Osteoblast (primary cell): ENCODE data around the gene C6. TPM values are rescaled to one million over a fixed set of nuclear protein-coding genes. Genes with fewer than 3 reads are reported as not detected.
"Not testable (repeated sequence)": the region's sequence is repeated elsewhere in the genome, so short reads cannot be mapped to it uniquely, and the experiment has no call there.

Experiments used
- DNase-seq: peaks from one replicate; pipeline ENCODE4 v3.0.0; 2011; ENCODE audit warnings: low spot score, mixed read lengths; ENCODE audit not compliant: insufficient read length; ENCODE audit errors: missing footprints
- H2AFZ ChIP-seq: 2 replicates; pipeline ENCODE4 v1.6.0; 2011; ENCODE audit warnings: mild to moderate bottlenecking, low read length
- H3K27ac ChIP-seq: 2 replicates; pipeline ENCODE4 v1.5.1; 2011; ENCODE audit warnings: mild to moderate bottlenecking, low read depth, low read length, moderate library complexity
- H3K27me3 ChIP-seq: 2 replicates; pipeline ENCODE4 v1.6.0; 2012; ENCODE audit warnings: mild to moderate bottlenecking, control low read depth, inconsistent platforms, low read length, moderate library complexity; ENCODE audit not compliant: insufficient read depth
- H3K36me3 ChIP-seq: 2 replicates; pipeline ENCODE4 v1.5.1; 2011; ENCODE audit warnings: mild to moderate bottlenecking, low read length, control low read depth, moderate library complexity; ENCODE audit not compliant: insufficient read depth
- H3K4me1 ChIP-seq: 2 replicates; pipeline ENCODE4 v1.5.1; 2011; ENCODE audit warnings: mild to moderate bottlenecking, low read length, control low read depth, moderate library complexity; ENCODE audit not compliant: insufficient read depth
- H3K4me2 ChIP-seq: 2 replicates; pipeline ENCODE4 v1.6.0; 2011; ENCODE audit warnings: mild to moderate bottlenecking, low read length; ENCODE audit not compliant: insufficient read depth
- H3K4me3 ChIP-seq: fragments of 200-600 bp; sonication (generic); 3 replicates; pipeline ENCODE4 v1.5.1; 2012; ENCODE audit warnings: mild to moderate bottlenecking, low read length, inconsistent platforms; ENCODE audit not compliant: insufficient read depth
- H3K79me2 ChIP-seq: 2 replicates; pipeline ENCODE4 v1.6.0; 2012; ENCODE audit warnings: mild to moderate bottlenecking, low read length, control low read depth, inconsistent platforms; ENCODE audit not compliant: insufficient read depth
- H3K9me3 ChIP-seq: 2 replicates; pipeline ENCODE4 v1.5.1; 2011; ENCODE audit warnings: low read depth, low read length, control low read depth
- H4K20me1 ChIP-seq: 2 replicates; pipeline ENCODE4 v1.6.0; 2012; ENCODE audit warnings: mild to moderate bottlenecking, low read length, control low read depth; ENCODE audit not compliant: insufficient read depth
- CTCF ChIP-seq: IDR thresholded peaks from 2 replicates; pipeline ENCODE4 v1.5.1; 2011; ENCODE audit warnings: mild to moderate bottlenecking, low read depth, low read length, moderate library complexity; ENCODE audit errors: extremely low read depth
- total RNA-seq: library from RNA; depleted of rRNA; stranded (reverse); fragments of >200 nt; gene quantifications from 2 replicates; pipeline ENCODE4 v1.2.3, GENCODE V29; 2012

C6 gene
- total RNA-seq, 1 donor = under 0.01 TPM

- no peak for TF ChIP-seq CTCF
- H3K9me3 ChIP-seq = no peaks in the 10 kb centered on the region
Measured at GRCh38 chr5:41212935-41213334, 397 bp downstream of the C6 start.

DNA sequence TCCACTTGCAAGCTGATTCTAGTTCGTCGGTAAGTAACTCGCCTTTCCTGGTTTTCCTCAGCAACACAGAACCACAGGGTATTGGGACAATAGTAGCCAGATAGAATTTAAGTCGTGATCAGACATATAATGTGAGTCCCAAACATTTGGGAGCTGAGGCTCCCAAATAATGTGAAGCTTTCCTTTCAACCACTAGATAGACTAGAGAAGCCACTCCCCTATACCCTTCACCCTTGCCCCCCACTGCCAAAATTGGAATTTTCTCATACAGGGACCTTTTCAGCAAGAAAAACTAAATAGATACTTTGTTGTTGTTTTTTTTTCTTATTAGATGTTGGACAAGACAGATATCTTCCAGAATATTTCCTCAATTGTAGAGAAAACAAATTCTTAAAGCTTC lies 1.9 kb downstream of the C6 start:
- no peaks in the 10 kb centered on the region for H3K79me2 ChIP-seq
- no peak overlapping the region for H3K4me3 ChIP-seq
- no peak overlapping the region for H2AFZ ChIP-seq
- no peaks in the 10 kb centered on the region for H3K36me3 ChIP-seq
- no peaks in the 10 kb centered on the region for H3K4me1 ChIP-seq
- no peak overlapping the region for H3K27ac ChIP-seq
- no peaks in the 10 kb centered on the region for H4K20me1 ChIP-seq
- no peak overlapping the region for H3K4me2 ChIP-seq
- no peaks in the 10 kb centered on the region for H3K27me3 ChIP-seq
- no peak for TF ChIP-seq CTCF
- no peaks in the 10 kb centered on the region for H3K9me3 ChIP-seq
- no peak for DNase-seq

More at GRCh38 chr5:41212935-41213334, 397 bp downstream of the C6 start:
- no peak for DNase-seq
- Histone ChIP-seq H3K27ac (no peak overlapping the region), H3K79me2 (no peaks in the 10 kb centered on the region), H3K4me2 (no peak overlapping the region), H2AFZ (no peak overlapping the region), H4K20me1 (no peaks in the 10 kb centered on the region), H3K4me1 (no peaks in the 10 kb centered on the region), H3K36me3 (no peaks in the 10 kb centered on the region), H3K27me3 (no peaks in the 10 kb centered on the region), H3K4me3 (no peak overlapping the region)

GRCh38 chr5:41205475-41205874 lies 7.9 kb downstream of the C6 start:
- not testable (repeated sequence) for H3K27me3 ChIP-seq, H3K36me3 ChIP-seq

GRCh38 chr5:41203033-41203432 lies 10.3 kb downstream of the C6 start:
- Histone ChIP-seq H3K4me3 (no peak overlapping the region), H3K9me3 (no peaks in the 10 kb centered on the region), H3K79me2 (no peaks in the 10 kb centered on the region), H3K36me3 (no peaks in the 10 kb centered on the region), H3K4me1 (no peaks in the 10 kb centered on the region), H3K4me2 (no peak overlapping the region), H4K20me1 (no peaks in the 10 kb centered on the region), H3K27ac (no peak overlapping the region), H3K27me3 (no peaks in the 10 kb centered on the region), H2AFZ (no peak overlapping the region)
- no peak for DNase-seq
- TF ChIP-seq CTCF = no peak

More at GRCh38 chr5:41205475-41205874, 7.9 kb downstream of the C6 start:
- DNase-seq, H3K4me3 ChIP-seq, H4K20me1 ChIP-seq, H3K9me3 ChIP-seq, H3K27ac ChIP-seq, H2AFZ ChIP-seq, H3K4me2 ChIP-seq, H3K79me2 ChIP-seq, H3K4me1 ChIP-seq: not testable (repeated sequence)
